ENCODE measurements around the gene ID3.

The ID3 gene

DNA sequence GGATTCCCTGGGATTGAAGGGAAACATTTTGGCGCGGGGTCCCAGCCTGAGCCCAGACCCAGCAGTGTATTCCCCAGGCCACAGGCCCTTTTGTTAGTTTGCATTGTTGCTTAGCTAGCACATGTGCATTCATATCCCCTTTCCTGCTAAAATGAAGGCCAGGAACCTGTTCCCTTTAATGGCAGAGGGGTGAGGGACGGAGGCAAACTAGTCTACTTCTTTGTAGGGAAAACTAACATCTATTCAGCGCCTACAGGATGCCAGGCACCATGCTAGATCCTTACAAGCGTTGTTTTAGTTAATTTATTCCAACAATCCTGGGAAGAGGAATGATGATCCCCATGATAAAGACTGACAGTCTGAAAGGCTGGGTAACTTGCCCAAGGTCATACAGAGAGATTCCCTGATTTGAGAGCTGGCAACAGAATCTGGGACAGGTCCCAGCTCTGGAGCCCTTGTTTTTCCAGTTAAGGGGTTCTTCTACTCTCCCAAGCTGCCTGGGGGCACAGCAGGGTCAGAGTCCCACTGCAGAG, 27.7 kb downstream of the ID3 start:
- Histone ChIP-seq H3K9me2 (replicated peaks; ENCODE audit: control insufficient read depth, low read length) (no peaks in the 10 kb centered on the region), H3K36me3 (ENCODE audit: control insufficient read depth, low read length) (peaks cover 44% of the 10 kb centered on the region), H4K20me1 (ENCODE audit: control insufficient read depth, insufficient read depth, low read depth, low read length) (no peaks in the 10 kb centered on the region), H3F3A (ENCODE audit: control insufficient read depth, insufficient read depth) (peaks cover 47% of the 10 kb centered on the region), H3K27ac (ENCODE audit: low read depth, low read length) (peak overlapping the region; percentile 99), H3K4me1 (ENCODE audit: control insufficient read depth, low read length) (peaks cover 70% of the 10 kb centered on the region), H3K4me3 (ENCODE audit: low read length) (peak overlapping the region; percentile 76), H3K79me2 (ENCODE audit: control insufficient read depth, low read length) (peaks cover 55% of the 10 kb centered on the region), H3K4me2 (ENCODE audit: low read length) (peak overlapping the region; percentile 93), H3K9me3 (ENCODE audit: control insufficient read depth, insufficient read depth, low read length) (no peaks in the 10 kb centered on the region), H3K27me3 (ENCODE audit: control insufficient read depth, low read length) (no peaks in the 10 kb centered on the region)
- no peak for TF ChIP-seq EZH2phosphoT487 (IDR thresholded peaks at IDR 0.05; ENCODE audit: borderline replicate concordance, low read length)
- TF ChIP-seq, protein P1, sequence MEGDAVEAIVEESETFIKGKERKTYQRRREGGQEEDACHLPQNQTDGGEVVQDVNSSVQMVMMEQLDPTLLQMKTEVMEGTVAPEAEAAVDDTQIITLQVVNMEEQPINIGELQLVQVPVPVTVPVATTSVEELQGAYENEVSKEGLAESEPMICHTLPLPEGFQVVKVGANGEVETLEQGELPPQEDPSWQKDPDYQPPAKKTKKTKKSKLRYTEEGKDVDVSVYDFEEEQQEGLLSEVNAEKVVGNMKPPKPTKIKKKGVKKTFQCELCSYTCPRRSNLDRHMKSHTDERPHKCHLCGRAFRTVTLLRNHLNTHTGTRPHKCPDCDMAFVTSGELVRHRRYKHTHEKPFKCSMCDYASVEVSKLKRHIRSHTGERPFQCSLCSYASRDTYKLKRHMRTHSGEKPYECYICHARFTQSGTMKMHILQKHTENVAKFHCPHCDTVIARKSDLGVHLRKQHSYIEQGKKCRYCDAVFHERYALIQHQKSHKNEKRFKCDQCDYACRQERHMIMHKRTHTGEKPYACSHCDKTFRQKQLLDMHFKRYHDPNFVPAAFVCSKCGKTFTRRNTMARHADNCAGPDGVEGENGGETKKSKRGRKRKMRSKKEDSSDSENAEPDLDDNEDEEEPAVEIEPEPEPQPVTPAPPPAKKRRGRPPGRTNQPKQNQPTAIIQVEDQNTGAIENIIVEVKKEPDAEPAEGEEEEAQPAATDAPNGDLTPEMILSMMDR (IDR thresholded peaks at IDR 0.05; ENCODE audit: low read depth, low read length, poor library complexity, severe bottlenecking): peak; percentile 46

- TF ChIP-seq EZH2phosphoT487 (IDR thresholded peaks at IDR 0.05; ENCODE audit: borderline replicate concordance, low read length): no peak
- TF ChIP-seq, protein P1 (IDR thresholded peaks at IDR 0.05; ENCODE audit: low read depth, low read length, poor library complexity, severe bottlenecking): peak; percentile 37
- H3K4me2 ChIP-seq (ENCODE audit: low read length): peak within 1 kb of the TSS; percentile 95
- peak within 1 kb of the TSS; percentile 84 for H3K4me3 ChIP-seq (ENCODE audit: low read length)
- peaks cover 62% of the 10 kb centered on the region for H3K79me2 ChIP-seq (ENCODE audit: control insufficient read depth, low read length)
- no peaks in the 10 kb centered on the region for H3K9me3 ChIP-seq (ENCODE audit: control insufficient read depth, insufficient read depth, low read length)
- no peaks in the 10 kb centered on the region for H3K9me2 ChIP-seq (replicated peaks; ENCODE audit: control insufficient read depth, low read length)
- peaks cover 50% of the 10 kb centered on the region for H3K36me3 ChIP-seq (ENCODE audit: control insufficient read depth, low read length)
- H3K4me1 ChIP-seq (ENCODE audit: control insufficient read depth, low read length): peaks cover 74% of the 10 kb centered on the region
- no peaks in the 10 kb centered on the region for H3K27me3 ChIP-seq (ENCODE audit: control insufficient read depth, low read length)
- H3F3A ChIP-seq (ENCODE audit: control insufficient read depth, insufficient read depth): peaks cover 53% of the 10 kb centered on the region
- H4K20me1 ChIP-seq (ENCODE audit: control insufficient read depth, insufficient read depth, low read depth, low read length): no peaks in the 10 kb centered on the region
- H3K27ac ChIP-seq (ENCODE audit: low read depth, low read length): peak within 1 kb of the TSS; percentile 99
Observed at GRCh38 chr1:23530747-23531561, 28.3 kb downstream of the ID3 start, which contains the start of gene E2F2. Gene E2F2 (minus strand): TSS chr1:23531233. CDS start chr1:23530793, 440 bp downstream.

DNA sequence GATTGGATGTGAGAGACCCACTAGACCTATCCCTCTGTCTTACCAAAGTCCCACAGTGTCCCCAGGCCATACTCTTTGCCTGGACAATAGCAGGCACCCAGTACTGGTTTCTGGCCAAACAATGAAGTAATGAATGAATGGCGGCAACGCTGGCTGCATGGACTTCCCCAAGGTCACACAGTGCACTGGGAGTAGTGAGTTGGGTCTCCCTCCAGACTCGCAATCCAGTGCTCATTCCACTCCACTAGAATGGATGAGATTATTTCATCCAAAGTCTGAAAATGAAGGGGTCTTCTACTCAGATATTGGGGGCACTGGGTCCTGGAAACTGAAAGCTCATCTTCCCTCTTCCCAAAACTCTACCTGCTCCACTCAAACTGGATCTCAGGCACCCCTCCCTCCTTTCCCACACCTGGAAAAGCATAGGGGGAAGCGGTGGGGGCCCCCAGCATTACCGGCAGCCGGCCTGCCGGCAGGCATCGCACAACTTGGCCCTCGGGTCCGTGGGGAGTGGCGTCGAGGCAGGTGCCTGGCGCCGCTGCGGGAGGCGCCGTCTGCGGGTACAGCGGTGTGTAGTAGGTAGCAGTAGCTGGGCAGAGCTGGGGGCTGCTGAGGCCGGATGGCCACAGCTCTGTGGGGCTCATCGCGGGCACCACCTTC, 29.1 kb downstream of the ID3 start:
- H3K4me1 ChIP-seq (ENCODE audit: control insufficient read depth, low read length): peaks cover 74% of the 10 kb centered on the region
- peak overlapping the region; percentile 99 for H3K27ac ChIP-seq (ENCODE audit: low read depth, low read length)
- peaks cover 3% of the 10 kb centered on the region; the same call in 1 of the 2 replicates for H4K20me1 ChIP-seq (ENCODE audit: control insufficient read depth, insufficient read depth, low read depth, low read length)
- peaks cover 56% of the 10 kb centered on the region for H3K36me3 ChIP-seq (ENCODE audit: control insufficient read depth, low read length)
- H3K4me2 ChIP-seq (ENCODE audit: low read length): peak overlapping the region; percentile 95
- peak overlapping the region; percentile 84 for H3K4me3 ChIP-seq (ENCODE audit: low read length)
- H3F3A ChIP-seq (ENCODE audit: control insufficient read depth, insufficient read depth): peaks cover 51% of the 10 kb centered on the region
- no peaks in the 10 kb centered on the region for H3K27me3 ChIP-seq (ENCODE audit: control insufficient read depth, low read length)
- no peaks in the 10 kb centered on the region for H3K9me2 ChIP-seq (replicated peaks; ENCODE audit: control insufficient read depth, low read length)
- TF ChIP-seq, protein P1 (IDR thresholded peaks at IDR 0.05; ENCODE audit: low read depth, low read length, poor library complexity, severe bottlenecking): no peak
- TF ChIP-seq EZH2phosphoT487 (IDR thresholded peaks at IDR 0.05; ENCODE audit: borderline replicate concordance, low read length): no peak
- H3K9me3 ChIP-seq (ENCODE audit: control insufficient read depth, insufficient read depth, low read length): no peaks in the 10 kb centered on the region
- H3K79me2 ChIP-seq (ENCODE audit: control insufficient read depth, low read length): peaks cover 70% of the 10 kb centered on the region
